GM12878 (cell line): ENCODE results near the gene GINS1.

Experiments used
- CTCF ChIP-seq, 3 experiments: IDR thresholded peaks in 2 of 3; conservative IDR thresholded peaks in 1 of 3; 2 replicates each; pipeline ENCODE4 v1.5.1; 2011; ENCODE audit warnings: low read depth in 3 of 3, low read length in 3 of 3, mild to moderate bottlenecking in 3 of 3, control low read depth in 2 of 3, moderate library complexity in 2 of 3, inconsistent platforms in 1 of 3, mixed read lengths in 1 of 3; ENCODE audit not compliant: control insufficient read depth in 2 of 3, insufficient read depth in 1 of 3; ENCODE audit errors: extremely low read depth in 1 of 3
- EGR1 ChIP-seq, 2 experiments: IDR thresholded peaks; 1 replicate in 1 of 2; 2 replicates in 1 of 2; pipeline ENCODE4 v1.6.1; 2011 to 2012; ENCODE audit warnings: low read depth in 2 of 2, low read length in 2 of 2, borderline replicate concordance in 1 of 2, mild to moderate bottlenecking in 1 of 2, moderate library complexity in 1 of 2
- NR2F1 ChIP-seq: fragments of 450-650 bp; conservative IDR thresholded peaks from 2 replicates; pipeline ENCODE4 v1.6.1; 2017; ENCODE audit warnings: mild to moderate bottlenecking
- NRF1 ChIP-seq: conservative IDR thresholded peaks from 2 replicates; pipeline ENCODE4 v1.6.1; 2011; ENCODE audit warnings: mild to moderate bottlenecking, low read depth, low read length, improper control_type of control experiment
- POLR2A ChIP-seq: IDR thresholded peaks from 2 replicates; pipeline ENCODE4 v1.6.1; 2011; ENCODE audit warnings: low read depth, mild to moderate bottlenecking, low read length

GRCh38 chr20:25483431-25484132 is 76.1 kb downstream of the GINS1 start:
- TF ChIP-seq EGR1 (IDR thresholded peaks at IDR 0.05; ENCODE audit: borderline replicate concordance in 1 of 2, low read depth in 2 of 2, low read length in 2 of 2): no peak
- TF ChIP-seq CTCF (IDR thresholded peaks at IDR 0.05 in 2 of 3, conservative IDR thresholded peaks at IDR 0.05 in 1 of 3; ENCODE audit: control insufficient read depth in 2 of 3, extremely low read depth in 1 of 3, insufficient read depth in 1 of 3, low read depth in 3 of 3, low read length in 3 of 3): no peak
- TF ChIP-seq NRF1: no peak
- no peak for TF ChIP-seq NR2F1
- TF ChIP-seq POLR2A: no peak
